Measurements from ENCODE around the gene MYO9A.

DNA sequence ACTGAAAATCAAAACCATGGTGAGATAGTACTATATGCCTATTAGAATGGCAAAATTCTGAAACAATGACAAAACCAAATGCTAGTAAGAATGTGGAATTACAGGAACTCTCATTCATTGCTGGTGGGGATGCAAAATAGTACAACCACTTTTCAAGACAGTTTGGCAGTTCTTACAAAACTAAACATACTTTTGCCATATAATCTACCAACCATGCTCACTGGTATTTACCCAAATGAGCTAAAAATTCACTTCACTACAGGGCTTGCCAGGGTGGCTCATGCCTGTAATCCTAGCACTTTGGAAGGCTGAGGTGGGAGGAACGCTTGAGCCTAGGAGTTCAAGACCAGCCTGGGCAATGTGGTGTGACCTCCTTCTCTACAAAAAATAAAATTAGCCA, 40.0 kb downstream of the MYO9A start:
- TF ChIP-seq, protein P1, sequence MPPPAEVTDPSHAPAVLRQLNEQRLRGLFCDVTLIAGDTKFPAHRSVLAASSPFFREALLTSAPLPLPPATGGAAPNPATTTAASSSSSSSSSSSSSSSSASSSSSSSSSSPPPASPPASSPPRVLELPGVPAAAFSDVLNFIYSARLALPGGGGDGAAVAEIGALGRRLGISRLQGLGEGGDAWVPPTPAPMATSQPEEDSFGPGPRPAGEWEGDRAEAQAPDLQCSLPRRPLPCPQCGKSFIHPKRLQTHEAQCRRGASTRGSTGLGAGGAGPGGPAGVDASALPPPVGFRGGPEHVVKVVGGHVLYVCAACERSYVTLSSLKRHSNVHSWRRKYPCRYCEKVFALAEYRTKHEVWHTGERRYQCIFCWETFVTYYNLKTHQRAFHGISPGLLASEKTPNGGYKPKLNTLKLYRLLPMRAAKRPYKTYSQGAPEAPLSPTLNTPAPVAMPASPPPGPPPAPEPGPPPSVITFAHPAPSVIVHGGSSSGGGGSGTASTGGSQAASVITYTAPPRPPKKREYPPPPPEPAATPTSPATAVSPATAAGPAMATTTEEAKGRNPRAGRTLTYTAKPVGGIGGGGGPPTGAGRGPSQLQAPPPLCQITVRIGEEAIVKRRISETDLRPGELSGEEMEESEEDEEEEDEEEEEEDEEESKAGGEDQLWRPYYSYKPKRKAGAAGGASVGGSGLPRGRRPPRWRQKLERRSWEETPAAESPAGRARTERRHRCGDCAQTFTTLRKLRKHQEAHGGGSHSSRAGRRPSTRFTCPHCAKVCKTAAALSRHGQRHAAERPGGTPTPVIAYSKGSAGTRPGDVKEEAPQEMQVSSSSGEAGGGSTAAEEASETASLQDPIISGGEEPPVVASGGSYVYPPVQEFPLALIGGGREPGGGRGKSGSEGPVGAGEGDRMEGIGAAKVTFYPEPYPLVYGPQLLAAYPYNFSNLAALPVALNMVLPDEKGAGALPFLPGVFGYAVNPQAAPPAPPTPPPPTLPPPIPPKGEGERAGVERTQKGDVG (CRISPR knock-in tag; IDR thresholded peaks at IDR 0.05): no peak
- TF ChIP-seq EP300 (IDR thresholded peaks at IDR 0.05; ENCODE audit: borderline replicate concordance in 1 of 2, control insufficient read depth in 1 of 2, low read depth in 2 of 2, low read length in 2 of 2): no peak
- TF ChIP-seq, protein P2, sequence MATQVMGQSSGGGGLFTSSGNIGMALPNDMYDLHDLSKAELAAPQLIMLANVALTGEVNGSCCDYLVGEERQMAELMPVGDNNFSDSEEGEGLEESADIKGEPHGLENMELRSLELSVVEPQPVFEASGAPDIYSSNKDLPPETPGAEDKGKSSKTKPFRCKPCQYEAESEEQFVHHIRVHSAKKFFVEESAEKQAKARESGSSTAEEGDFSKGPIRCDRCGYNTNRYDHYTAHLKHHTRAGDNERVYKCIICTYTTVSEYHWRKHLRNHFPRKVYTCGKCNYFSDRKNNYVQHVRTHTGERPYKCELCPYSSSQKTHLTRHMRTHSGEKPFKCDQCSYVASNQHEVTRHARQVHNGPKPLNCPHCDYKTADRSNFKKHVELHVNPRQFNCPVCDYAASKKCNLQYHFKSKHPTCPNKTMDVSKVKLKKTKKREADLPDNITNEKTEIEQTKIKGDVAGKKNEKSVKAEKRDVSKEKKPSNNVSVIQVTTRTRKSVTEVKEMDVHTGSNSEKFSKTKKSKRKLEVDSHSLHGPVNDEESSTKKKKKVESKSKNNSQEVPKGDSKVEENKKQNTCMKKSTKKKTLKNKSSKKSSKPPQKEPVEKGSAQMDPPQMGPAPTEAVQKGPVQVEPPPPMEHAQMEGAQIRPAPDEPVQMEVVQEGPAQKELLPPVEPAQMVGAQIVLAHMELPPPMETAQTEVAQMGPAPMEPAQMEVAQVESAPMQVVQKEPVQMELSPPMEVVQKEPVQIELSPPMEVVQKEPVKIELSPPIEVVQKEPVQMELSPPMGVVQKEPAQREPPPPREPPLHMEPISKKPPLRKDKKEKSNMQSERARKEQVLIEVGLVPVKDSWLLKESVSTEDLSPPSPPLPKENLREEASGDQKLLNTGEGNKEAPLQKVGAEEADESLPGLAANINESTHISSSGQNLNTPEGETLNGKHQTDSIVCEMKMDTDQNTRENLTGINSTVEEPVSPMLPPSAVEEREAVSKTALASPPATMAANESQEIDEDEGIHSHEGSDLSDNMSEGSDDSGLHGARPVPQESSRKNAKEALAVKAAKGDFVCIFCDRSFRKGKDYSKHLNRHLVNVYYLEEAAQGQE (IDR thresholded peaks at IDR 0.05; ENCODE audit: low read depth, low read length): no peak

All from GM12878 (cell line).